ENCODE results near the gene NEURL2. TPM values are rescaled to one million over a fixed set of nuclear protein-coding genes. Genes with fewer than 3 reads are reported as not detected.

NEURL2 gene
- total and polyA plus RNA-seq, 4 donors: 2.4 to 7.0 (median 5.0) TPM

- Histone ChIP-seq H3K4me3 (ENCODE audit: low read depth, low read length) (no peak overlapping the region), H3K27me3 (ENCODE audit: control insufficient read depth, insufficient read depth, low read length) (no peaks in the 10 kb centered on the region), H3K36me3 (ENCODE audit: control insufficient read depth, insufficient read depth, low read length) (no peaks in the 10 kb centered on the region), H3K27ac (ENCODE audit: low read depth, low read length) (peak overlapping the region; percentile 78), H3K4me1 (ENCODE audit: control insufficient read depth, insufficient read depth, low read length) (peaks cover 8% of the 10 kb centered on the region), H3K9me3 (ENCODE audit: control insufficient read depth, insufficient read depth, low read length) (no peaks in the 10 kb centered on the region)
- peak in 2 of 6 donors; percentile 2 to 81 for DNase-seq (ENCODE audit: low read depth in 4 of 6, low spot score in 6 of 6)
- 34% methylated on average over 6 of the region's 11 CpGs for WGBS (ENCODE audit: insufficient coverage)
Measured at GRCh38 chr20:45919542-45920399, 28.8 kb upstream of the NEURL2 start.

GRCh38 chr20:45918779-45919537, 27.9 kb upstream of the NEURL2 start:
- H3K4me3 ChIP-seq (ENCODE audit: low read depth, low read length): no peak overlapping the region
- H3K27ac ChIP-seq (ENCODE audit: low read depth, low read length): peak overlapping the region; percentile 74
- no peaks in the 10 kb centered on the region for H3K36me3 ChIP-seq (ENCODE audit: control insufficient read depth, insufficient read depth, low read length)
- whole genome bisulfite sequencing (ENCODE audit: insufficient coverage): 94% methylated on average over 9 of the region's 12 CpGs
- no peak for DNase-seq (ENCODE audit: low read depth in 4 of 6, low spot score in 6 of 6)
- no peaks in the 10 kb centered on the region for H3K9me3 ChIP-seq (ENCODE audit: control insufficient read depth, insufficient read depth, low read length)
- peaks cover 8% of the 10 kb centered on the region for H3K4me1 ChIP-seq (ENCODE audit: control insufficient read depth, insufficient read depth, low read length)
- H3K27me3 ChIP-seq (ENCODE audit: control insufficient read depth, insufficient read depth, low read length): no peaks in the 10 kb centered on the region

DNA sequence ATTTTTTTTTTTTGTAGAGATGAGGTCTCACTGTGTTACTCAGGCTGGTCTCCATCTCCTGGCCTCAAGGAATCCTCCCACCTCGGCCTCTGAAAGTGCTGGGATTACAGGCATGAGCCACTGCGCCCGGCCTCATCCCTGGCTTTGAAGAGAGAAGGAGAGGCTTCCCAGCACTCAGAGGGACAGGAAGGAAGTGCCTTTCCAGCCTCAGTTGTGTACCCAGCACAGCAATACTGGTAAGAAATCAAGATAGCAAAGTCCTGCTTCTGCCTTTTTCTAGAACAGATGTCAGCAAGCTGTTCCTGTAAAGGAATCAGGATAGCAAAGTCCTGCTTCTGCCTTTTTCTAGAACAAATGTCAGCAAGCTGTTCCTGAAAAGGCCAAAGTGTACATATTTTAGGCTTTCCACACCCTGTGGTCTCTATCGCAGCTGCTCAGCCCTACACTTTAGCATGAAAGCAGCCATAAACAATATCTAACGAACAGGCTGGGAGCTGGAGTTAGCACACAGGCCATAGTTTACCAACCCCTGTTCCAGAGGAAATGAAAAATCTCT, 27.3 kb upstream of the NEURL2 start:
- Histone ChIP-seq H3K4me3 (ENCODE audit: low read depth, low read length) (no peak overlapping the region), H3K9me3 (ENCODE audit: control insufficient read depth, insufficient read depth, low read length) (no peaks in the 10 kb centered on the region), H3K27ac (ENCODE audit: low read depth, low read length) (peak overlapping the region; percentile 74), H3K27me3 (ENCODE audit: control insufficient read depth, insufficient read depth, low read length) (no peaks in the 10 kb centered on the region), H3K36me3 (ENCODE audit: control insufficient read depth, insufficient read depth, low read length) (no peaks in the 10 kb centered on the region), H3K4me1 (ENCODE audit: control insufficient read depth, insufficient read depth, low read length) (peaks cover 8% of the 10 kb centered on the region)
- no peak for DNase-seq (ENCODE audit: low read depth in 4 of 6, low spot score in 6 of 6)
- WGBS (ENCODE audit: insufficient coverage): 61% methylated on average over 4 of the region's 5 CpGs

GRCh38 chr20:45917790-45918141, 26.8 kb upstream of the NEURL2 start:
- Histone ChIP-seq H3K27me3 (ENCODE audit: control insufficient read depth, insufficient read depth, low read length) (no peaks in the 10 kb centered on the region), H3K4me1 (ENCODE audit: control insufficient read depth, insufficient read depth, low read length) (peaks cover 10% of the 10 kb centered on the region), H3K27ac (ENCODE audit: low read depth, low read length) (peak overlapping the region; percentile 74), H3K4me3 (ENCODE audit: low read depth, low read length) (no peak overlapping the region), H3K36me3 (ENCODE audit: control insufficient read depth, insufficient read depth, low read length) (no peaks in the 10 kb centered on the region), H3K9me3 (ENCODE audit: control insufficient read depth, insufficient read depth, low read length) (no peaks in the 10 kb centered on the region)
- DNase-seq (ENCODE audit: low read depth in 4 of 6, low spot score in 6 of 6): peak in 2 of 6 donors; percentile 3 to 41
- WGBS (ENCODE audit: insufficient coverage): 67% methylated on average over 2 of the region's 5 CpGs

GRCh38 chr20:45913116-45913515, 22.1 kb upstream of the NEURL2 start:
- H3K9me3 ChIP-seq (ENCODE audit: control insufficient read depth, insufficient read depth, low read length): no peaks in the 10 kb centered on the region
- no peaks in the 10 kb centered on the region for H3K27me3 ChIP-seq (ENCODE audit: control insufficient read depth, insufficient read depth, low read length)
- no peak overlapping the region for H3K27ac ChIP-seq (ENCODE audit: low read depth, low read length)
- H3K36me3 ChIP-seq (ENCODE audit: control insufficient read depth, insufficient read depth, low read length): peaks cover 12% of the 10 kb centered on the region
- no peak for DNase-seq (ENCODE audit: low read depth in 4 of 6, low spot score in 6 of 6)
- no peak overlapping the region for H3K4me3 ChIP-seq (ENCODE audit: low read depth, low read length)
- peaks cover 37% of the 10 kb centered on the region for H3K4me1 ChIP-seq (ENCODE audit: control insufficient read depth, insufficient read depth, low read length)
- 100% methylated on average over 1 of the region's 5 CpGs for WGBS (ENCODE audit: insufficient coverage)

DNA sequence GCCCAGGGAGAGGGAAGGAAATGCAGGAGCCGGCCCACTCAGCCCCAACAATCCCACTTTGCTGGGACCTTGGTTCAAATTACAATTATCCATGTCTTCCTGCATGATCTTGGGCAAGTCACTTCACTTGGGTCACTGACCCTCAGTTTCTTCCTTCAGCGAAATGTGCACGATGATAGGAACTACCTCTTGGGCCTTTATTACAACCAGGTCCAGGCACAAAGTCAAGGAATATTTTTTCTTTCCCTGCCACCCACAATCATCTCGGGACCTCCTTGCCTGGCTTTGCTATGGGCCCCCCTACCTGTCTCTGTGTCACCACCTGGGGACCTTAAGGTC, 21.3 kb upstream of the NEURL2 start:
- Histone ChIP-seq H3K27ac (ENCODE audit: low read depth, low read length) (peak overlapping the region; percentile 94), H3K36me3 (ENCODE audit: control insufficient read depth, insufficient read depth, low read length) (peaks cover 20% of the 10 kb centered on the region), H3K4me1 (ENCODE audit: control insufficient read depth, insufficient read depth, low read length) (peaks cover 37% of the 10 kb centered on the region), H3K27me3 (ENCODE audit: control insufficient read depth, insufficient read depth, low read length) (no peaks in the 10 kb centered on the region), H3K4me3 (ENCODE audit: low read depth, low read length) (peak overlapping the region; percentile 76), H3K9me3 (ENCODE audit: control insufficient read depth, insufficient read depth, low read length) (no peaks in the 10 kb centered on the region)
- no peak for DNase-seq (ENCODE audit: low read depth in 4 of 6, low spot score in 6 of 6)
- WGBS (ENCODE audit: insufficient coverage): 11% methylated on average over 4 of the region's 4 CpGs

GRCh38 chr20:45911486-45912343, 20.7 kb upstream of the NEURL2 start, which contains the start of gene PLTP:
Gene PLTP, minus strand, starts transcription at chr20:45912155. Its CDS starts 703 bp downstream, at chr20:45911452.
- Histone ChIP-seq H3K4me3 (ENCODE audit: low read depth, low read length) (peak within 1 kb of the TSS; percentile 76), H3K27ac (ENCODE audit: low read depth, low read length) (peak within 1 kb of the TSS; percentile 94), H3K36me3 (ENCODE audit: control insufficient read depth, insufficient read depth, low read length) (peaks cover 24% of the 10 kb centered on the region), H3K27me3 (ENCODE audit: control insufficient read depth, insufficient read depth, low read length) (no peaks in the 10 kb centered on the region), H3K4me1 (ENCODE audit: control insufficient read depth, insufficient read depth, low read length) (peaks cover 37% of the 10 kb centered on the region), H3K9me3 (ENCODE audit: control insufficient read depth, insufficient read depth, low read length) (no peaks in the 10 kb centered on the region)
- DNase-seq (ENCODE audit: low read depth in 4 of 6, low spot score in 6 of 6): peak; percentile 61 to 93 (median 80)
- WGBS (ENCODE audit: insufficient coverage): under 1% methylated on average over 43 of the region's 58 CpGs

DNA sequence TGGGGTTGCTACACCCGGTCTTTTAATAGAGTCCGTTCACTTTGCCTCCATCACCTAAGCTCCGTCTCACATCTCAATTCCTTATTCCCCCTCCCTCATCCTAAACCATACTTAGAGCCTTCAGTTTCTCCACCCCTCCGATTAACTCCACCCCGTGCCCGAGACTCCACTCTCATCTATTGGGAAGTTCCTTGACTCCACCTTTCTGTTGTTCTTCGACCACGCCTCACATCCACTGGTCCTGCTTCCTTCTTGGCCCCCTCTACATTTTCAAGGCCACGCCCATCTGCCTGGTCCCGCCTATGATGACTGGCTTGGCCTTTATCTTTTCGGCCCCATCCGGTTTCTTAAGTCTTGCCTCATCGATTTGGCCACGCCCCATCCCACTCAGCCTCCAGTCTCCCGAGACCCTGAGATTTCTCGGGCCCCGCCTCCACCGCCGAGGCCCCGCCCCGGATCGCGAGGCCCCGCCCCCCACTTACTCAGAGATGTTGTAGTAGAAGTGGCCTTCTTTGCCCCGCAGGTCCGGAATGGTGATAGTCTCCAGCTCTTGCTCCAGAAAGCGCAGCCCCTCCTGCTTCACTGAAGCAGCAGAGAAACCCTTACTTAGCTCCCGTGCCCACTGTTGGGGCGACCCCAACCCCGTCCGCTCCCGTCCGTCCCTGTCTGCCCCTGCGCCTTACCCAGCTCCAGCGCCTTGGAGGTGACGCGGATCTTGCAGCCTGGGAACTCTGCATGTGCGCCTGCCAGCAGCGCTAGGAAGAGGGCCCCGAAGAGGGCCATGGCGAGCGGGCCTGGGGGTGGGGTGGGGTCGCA, 19.9 kb upstream of the NEURL2 start:
- WGBS (ENCODE audit: insufficient coverage): 2% methylated on average over 32 of the region's 43 CpGs
- DNase-seq (ENCODE audit: low read depth in 4 of 6, low spot score in 6 of 6): peak; percentile 69 to 98 (median 82)
- no peaks in the 10 kb centered on the region for H3K9me3 ChIP-seq (ENCODE audit: control insufficient read depth, insufficient read depth, low read length)
- peak overlapping the region; percentile 94 for H3K27ac ChIP-seq (ENCODE audit: low read depth, low read length)
- H3K27me3 ChIP-seq (ENCODE audit: control insufficient read depth, insufficient read depth, low read length): no peaks in the 10 kb centered on the region
- peaks cover 37% of the 10 kb centered on the region for H3K4me1 ChIP-seq (ENCODE audit: control insufficient read depth, insufficient read depth, low read length)
- H3K4me3 ChIP-seq (ENCODE audit: low read depth, low read length): peak overlapping the region; percentile 76
- peaks cover 29% of the 10 kb centered on the region for H3K36me3 ChIP-seq (ENCODE audit: control insufficient read depth, insufficient read depth, low read length)
